ENCODE data around the gene GFER.
"Not testable (repeated sequence)": the region's sequence is repeated elsewhere in the genome, so short reads cannot be mapped to it uniquely, and the experiment has no call there.

Gene GFER

GRCh38 chr16:2008631-2009163 is 24.7 kb downstream of the GFER start:
- FAIRE-seq, result no peak

- no peak for FAIRE-seq
These were observed 25.2 kb downstream of the GFER start for GRCh38 chr16:2009164-2009711.

GRCh38 chr16:2009791-2010510 is 26.0 kb downstream of the GFER start, which contains the start of gene ZNF598:
ZNF598 (minus strand) TSS chr16:2009821.
- no peak for FAIRE-seq

GRCh38 chr16:2011726-2012125 is 27.7 kb downstream of the GFER start:
- not testable (repeated sequence) for FAIRE-seq

- no peak for FAIRE-seq
These were observed 29.5 kb downstream of the GFER start for GRCh38 chr16:2013527-2013926.

- FAIRE-seq, result no peak
These were observed 31.3 kb downstream of the GFER start for GRCh38 chr16:2015117-2015946.

- FAIRE-seq, result no peak
These were observed 31.9 kb downstream of the GFER start for GRCh38 chr16:2015947-2016208.

GRCh38 chr16:2016407-2016922 is 32.5 kb downstream of the GFER start:
- no peak for FAIRE-seq

GRCh38 chr16:2019518-2019920 is 35.5 kb downstream of the GFER start, which contains the start of gene NPW:
NPW (plus strand) TSS chr16:2019785.
- FAIRE-seq, result no peak

- no peak for FAIRE-seq
These were observed 36.2 kb downstream of the GFER start for GRCh38 chr16:2019921-2020831.

GRCh38 chr16:2022723-2023091 is 38.7 kb downstream of the GFER start:
- no peak for FAIRE-seq

- no peak for FAIRE-seq
These were observed 39.4 kb downstream of the GFER start for GRCh38 chr16:2023092-2024031.

- FAIRE-seq, result no peak
These were observed 40.0 kb downstream of the GFER start for GRCh38 chr16:2024032-2024420.

- FAIRE-seq, result no peak
These were observed 41.3 kb downstream of the GFER start for GRCh38 chr16:2025251-2025650.

- FAIRE-seq, result no peak
These were observed 42.0 kb downstream of the GFER start for GRCh38 chr16:2025878-2026460.

- FAIRE-seq, result no peak
These were observed 42.5 kb downstream of the GFER start, which contains the start of gene NHERF2 for GRCh38 chr16:2026461-2027023. NHERF2 (plus strand) TSS chr16:2026902; CDS start chr16:2027006, 104 bp downstream.

GRCh38 chr16:2027024-2028010 is 43.3 kb downstream of the GFER start:
- no peak for FAIRE-seq

- no peak for FAIRE-seq
These were observed 44.2 kb downstream of the GFER start for GRCh38 chr16:2028146-2028545.

- no peak for FAIRE-seq
These were observed 44.7 kb downstream of the GFER start for GRCh38 chr16:2028620-2029220.
